ENCODE measurements around the gene TCF7L2. TPM values are rescaled to one million over a fixed set of nuclear protein-coding genes. Genes with fewer than 3 reads are reported as not detected.
A peak's percentile ranks its signal among the peaks of the same experiment; 100 is the strongest.

The TCF7L2 gene
- total RNA-seq, 1 experiment from 2014 or later, result 45.2 TPM

DNA sequence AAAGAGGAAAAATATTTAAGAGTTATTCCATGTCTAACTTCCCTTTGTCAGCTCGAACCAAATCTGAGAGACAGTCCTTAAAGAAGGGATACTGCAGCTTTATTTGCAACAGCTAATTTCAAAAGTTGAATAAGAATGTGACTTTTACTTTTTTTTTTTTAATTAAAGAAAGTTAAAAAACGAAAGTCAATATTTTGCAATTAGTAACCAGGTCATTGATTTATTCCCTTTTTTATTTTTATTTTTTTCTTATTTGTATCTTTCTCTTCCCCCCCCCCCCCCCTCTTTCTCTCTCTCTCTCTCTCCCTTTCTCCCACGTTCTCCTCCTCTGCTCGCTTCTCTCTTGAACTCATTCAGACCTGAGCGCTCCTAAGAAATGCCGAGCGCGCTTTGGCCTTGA is 209.5 kb downstream of the TCF7L2 start:
- DNase-seq (ENCODE audit: low read depth, low spot score) (no peak), ATAC-seq (no peak)
- H3K36me3 ChIP-seq (ENCODE audit: control insufficient read depth, insufficient read depth, low read length), result peaks cover 30% of the 10 kb centered on the region
- no peaks in the 10 kb centered on the region for H3K4me1 ChIP-seq (ENCODE audit: control insufficient read depth, insufficient read depth, low read length)
- in situ Hi-C loops (cut with HindIII; ENCODE audit: low pct_unique_long_range_greater_than_20kb, low sequenced_read_pairs), result no loop called here
- intact Hi-C loops (cut with micrococcal nuclease; ENCODE audit: unreplicated experiment), result no loop called here
- H3K27me3 ChIP-seq (ENCODE audit: control insufficient read depth, insufficient read depth, low read length), result no peaks in the 10 kb centered on the region
- H3K9me3 ChIP-seq (ENCODE audit: control insufficient read depth, insufficient read depth, low read depth, low read length), result no peaks in the 10 kb centered on the region
- POLR2A ChIA-PET, result interaction anchor here (0.7 kb wide), 1 partner anchor 12 kb away, joined by 7 read pairs; no protein-coding TSS in a partner anchor
- H3K4me3 ChIP-seq (ENCODE audit: low read depth in 2 of 2, low read length in 2 of 2), result no peak overlapping the region
- TF ChIP-seq SIN3A (IDR thresholded peaks at IDR 0.05; ENCODE audit: borderline replicate concordance, insufficient read depth, low read depth, low read length) (no peak), TCF7L2 (IDR thresholded peaks at IDR 0.05; ENCODE audit: low read depth, low read length) (no peak), POLR2AphosphoS5 (IDR thresholded peaks at IDR 0.05; ENCODE audit: low read depth, low read length) (no peak)
- TF ChIP-seq, protein P1, sequence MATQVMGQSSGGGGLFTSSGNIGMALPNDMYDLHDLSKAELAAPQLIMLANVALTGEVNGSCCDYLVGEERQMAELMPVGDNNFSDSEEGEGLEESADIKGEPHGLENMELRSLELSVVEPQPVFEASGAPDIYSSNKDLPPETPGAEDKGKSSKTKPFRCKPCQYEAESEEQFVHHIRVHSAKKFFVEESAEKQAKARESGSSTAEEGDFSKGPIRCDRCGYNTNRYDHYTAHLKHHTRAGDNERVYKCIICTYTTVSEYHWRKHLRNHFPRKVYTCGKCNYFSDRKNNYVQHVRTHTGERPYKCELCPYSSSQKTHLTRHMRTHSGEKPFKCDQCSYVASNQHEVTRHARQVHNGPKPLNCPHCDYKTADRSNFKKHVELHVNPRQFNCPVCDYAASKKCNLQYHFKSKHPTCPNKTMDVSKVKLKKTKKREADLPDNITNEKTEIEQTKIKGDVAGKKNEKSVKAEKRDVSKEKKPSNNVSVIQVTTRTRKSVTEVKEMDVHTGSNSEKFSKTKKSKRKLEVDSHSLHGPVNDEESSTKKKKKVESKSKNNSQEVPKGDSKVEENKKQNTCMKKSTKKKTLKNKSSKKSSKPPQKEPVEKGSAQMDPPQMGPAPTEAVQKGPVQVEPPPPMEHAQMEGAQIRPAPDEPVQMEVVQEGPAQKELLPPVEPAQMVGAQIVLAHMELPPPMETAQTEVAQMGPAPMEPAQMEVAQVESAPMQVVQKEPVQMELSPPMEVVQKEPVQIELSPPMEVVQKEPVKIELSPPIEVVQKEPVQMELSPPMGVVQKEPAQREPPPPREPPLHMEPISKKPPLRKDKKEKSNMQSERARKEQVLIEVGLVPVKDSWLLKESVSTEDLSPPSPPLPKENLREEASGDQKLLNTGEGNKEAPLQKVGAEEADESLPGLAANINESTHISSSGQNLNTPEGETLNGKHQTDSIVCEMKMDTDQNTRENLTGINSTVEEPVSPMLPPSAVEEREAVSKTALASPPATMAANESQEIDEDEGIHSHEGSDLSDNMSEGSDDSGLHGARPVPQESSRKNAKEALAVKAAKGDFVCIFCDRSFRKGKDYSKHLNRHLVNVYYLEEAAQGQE (IDR thresholded peaks at IDR 0.05; ENCODE audit: insufficient read depth in 1 of 2, low read depth in 2 of 2, low read length in 1 of 2), result no peak
- TF ChIP-seq, protein P2, sequence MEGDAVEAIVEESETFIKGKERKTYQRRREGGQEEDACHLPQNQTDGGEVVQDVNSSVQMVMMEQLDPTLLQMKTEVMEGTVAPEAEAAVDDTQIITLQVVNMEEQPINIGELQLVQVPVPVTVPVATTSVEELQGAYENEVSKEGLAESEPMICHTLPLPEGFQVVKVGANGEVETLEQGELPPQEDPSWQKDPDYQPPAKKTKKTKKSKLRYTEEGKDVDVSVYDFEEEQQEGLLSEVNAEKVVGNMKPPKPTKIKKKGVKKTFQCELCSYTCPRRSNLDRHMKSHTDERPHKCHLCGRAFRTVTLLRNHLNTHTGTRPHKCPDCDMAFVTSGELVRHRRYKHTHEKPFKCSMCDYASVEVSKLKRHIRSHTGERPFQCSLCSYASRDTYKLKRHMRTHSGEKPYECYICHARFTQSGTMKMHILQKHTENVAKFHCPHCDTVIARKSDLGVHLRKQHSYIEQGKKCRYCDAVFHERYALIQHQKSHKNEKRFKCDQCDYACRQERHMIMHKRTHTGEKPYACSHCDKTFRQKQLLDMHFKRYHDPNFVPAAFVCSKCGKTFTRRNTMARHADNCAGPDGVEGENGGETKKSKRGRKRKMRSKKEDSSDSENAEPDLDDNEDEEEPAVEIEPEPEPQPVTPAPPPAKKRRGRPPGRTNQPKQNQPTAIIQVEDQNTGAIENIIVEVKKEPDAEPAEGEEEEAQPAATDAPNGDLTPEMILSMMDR (IDR thresholded peaks at IDR 0.05), result no peak
- H3K27ac ChIP-seq (ENCODE audit: low read length), result no peak overlapping the region
- no TSS peak for BruUV-seq (replicated peaks)
- CTCF ChIA-PET, result no interaction called here

DNA sequence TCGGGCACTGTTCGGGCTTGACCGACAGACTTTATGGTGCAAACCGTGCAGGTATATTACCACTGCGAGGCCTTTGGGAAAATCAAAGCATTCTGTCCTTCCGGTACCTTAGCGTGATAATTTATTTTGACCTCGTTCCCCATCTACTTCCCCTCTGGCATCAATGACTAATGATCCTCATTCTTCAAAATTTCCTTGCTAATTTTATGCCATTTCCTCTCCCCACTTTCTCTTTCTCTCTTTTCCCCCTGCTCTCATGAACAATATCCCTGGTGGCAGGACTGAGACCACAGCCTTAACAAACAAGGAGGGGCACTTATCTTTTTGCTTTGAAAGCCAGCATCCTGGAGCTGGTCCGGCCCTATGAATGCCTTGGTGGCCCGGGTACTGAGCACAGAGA is 210.6 kb downstream of the TCF7L2 start:
- POLR2A ChIA-PET, result no interaction called here
- TSS peak; percentile 28 for BruUV-seq (replicated peaks)

More for the DNA sequence above, 210.6 kb downstream of the TCF7L2 start:
- ATAC-seq (no peak), DNase-seq (ENCODE audit: low read depth, low spot score) (no peak)
- TF ChIP-seq, protein P1 (IDR thresholded peaks at IDR 0.05; ENCODE audit: insufficient read depth in 1 of 2, low read depth in 2 of 2, low read length in 1 of 2), result no peak
- TF ChIP-seq TCF7L2 (IDR thresholded peaks at IDR 0.05; ENCODE audit: low read depth, low read length) (no peak), POLR2AphosphoS5 (IDR thresholded peaks at IDR 0.05; ENCODE audit: low read depth, low read length) (no peak), SIN3A (IDR thresholded peaks at IDR 0.05; ENCODE audit: borderline replicate concordance, insufficient read depth, low read depth, low read length) (no peak)
- TF ChIP-seq, protein P2 (IDR thresholded peaks at IDR 0.05), result no peak
- in situ Hi-C loops (cut with HindIII; ENCODE audit: low pct_unique_long_range_greater_than_20kb, low sequenced_read_pairs), result no loop called here
- H3K4me1 ChIP-seq (ENCODE audit: control insufficient read depth, insufficient read depth, low read length), result no peaks in the 10 kb centered on the region
- CTCF ChIA-PET, result no interaction called here
- no peaks in the 10 kb centered on the region for H3K27me3 ChIP-seq (ENCODE audit: control insufficient read depth, insufficient read depth, low read length)
- peaks cover 32% of the 10 kb centered on the region for H3K36me3 ChIP-seq (ENCODE audit: control insufficient read depth, insufficient read depth, low read length)
- no peak overlapping the region for H3K4me3 ChIP-seq (ENCODE audit: low read depth in 2 of 2, low read length in 2 of 2)
- H3K27ac ChIP-seq (ENCODE audit: low read length), result no peak overlapping the region
- intact Hi-C loops (cut with micrococcal nuclease; ENCODE audit: unreplicated experiment), result no loop called here
- no peaks in the 10 kb centered on the region for H3K9me3 ChIP-seq (ENCODE audit: control insufficient read depth, insufficient read depth, low read depth, low read length)
